Umbilical cord (tissue), 2 donors: ENCODE results near the gene METTL4. TPM values are rescaled to one million over a fixed set of nuclear protein-coding genes. Genes with fewer than 3 reads are reported as not detected.
A peak's percentile ranks its signal among the peaks of the same experiment; 100 is the strongest.

Experiments used
- DNase-seq: peaks from one replicate; pipeline ENCODE4 v3.0.0-alpha.2; 2015; ENCODE audit warnings: low spot score
- total RNA-seq: library from RNA; depleted of rRNA; stranded (reverse); fragments of >200 nt; gene quantifications from one replicate; pipeline ENCODE4 v1.2.3, GENCODE V29; 2014; ENCODE audit warnings: low replicate concordance; ENCODE audit not compliant: insufficient read depth

Gene METTL4
- total RNA-seq, 1 donor from 2014 or later: 12.5 TPM

DNA sequence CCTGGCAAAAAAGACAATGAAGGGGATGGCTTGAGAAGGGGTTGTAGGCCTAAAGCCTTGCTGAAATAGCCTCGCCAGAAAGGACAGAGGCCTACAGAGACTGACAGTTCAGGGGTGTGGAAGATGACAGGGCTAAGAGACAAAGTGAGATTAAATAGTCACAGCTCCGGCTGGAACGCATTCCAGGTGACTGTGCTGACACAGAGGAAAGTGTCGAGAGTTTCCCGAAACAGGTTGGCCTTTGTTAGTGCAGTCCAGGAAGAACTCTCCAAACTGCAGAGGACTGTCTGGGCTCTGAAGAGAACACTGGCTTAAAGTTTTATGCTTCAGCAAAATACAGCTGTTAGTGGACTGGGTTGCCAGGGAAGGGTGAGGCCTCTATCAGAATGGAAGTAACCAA, 52.8 kb downstream of the METTL4 start:
- DNase-seq: peak; percentile 13

DNA sequence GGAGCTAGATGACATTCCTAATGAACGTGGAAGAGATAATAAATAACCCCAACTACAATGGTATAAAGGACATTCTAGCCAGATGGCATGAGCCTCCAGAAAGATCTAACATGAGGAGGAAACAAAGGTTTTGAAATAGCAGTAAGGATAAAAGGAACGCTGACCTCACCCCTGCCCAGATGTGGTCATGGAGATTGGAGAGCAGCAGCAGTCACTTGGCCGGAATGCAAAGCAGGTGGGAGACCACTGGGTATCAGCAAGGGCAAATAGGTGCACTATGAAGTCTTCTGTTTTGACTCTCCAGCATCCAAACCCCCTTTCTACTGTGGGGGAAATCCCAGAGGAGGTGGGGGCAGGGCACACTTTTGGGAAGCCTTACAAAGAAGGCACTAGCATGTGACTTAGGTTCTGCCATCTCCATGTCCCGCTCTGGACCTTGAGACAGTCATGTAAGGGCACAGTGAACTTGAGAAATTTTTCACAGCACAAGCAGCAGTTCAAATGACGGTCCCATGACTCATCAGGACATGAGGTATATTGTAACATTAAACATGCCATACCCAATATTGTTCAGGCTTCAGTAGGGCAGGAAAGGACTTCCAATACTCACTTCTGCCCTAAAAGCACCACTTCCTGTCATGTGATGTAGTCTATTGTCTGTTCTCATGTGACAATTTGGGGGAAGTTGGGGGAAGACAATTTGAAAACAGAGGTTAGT, 55.2 kb downstream of the METTL4 start:
- DNase-seq: peak; percentile 25

DNA sequence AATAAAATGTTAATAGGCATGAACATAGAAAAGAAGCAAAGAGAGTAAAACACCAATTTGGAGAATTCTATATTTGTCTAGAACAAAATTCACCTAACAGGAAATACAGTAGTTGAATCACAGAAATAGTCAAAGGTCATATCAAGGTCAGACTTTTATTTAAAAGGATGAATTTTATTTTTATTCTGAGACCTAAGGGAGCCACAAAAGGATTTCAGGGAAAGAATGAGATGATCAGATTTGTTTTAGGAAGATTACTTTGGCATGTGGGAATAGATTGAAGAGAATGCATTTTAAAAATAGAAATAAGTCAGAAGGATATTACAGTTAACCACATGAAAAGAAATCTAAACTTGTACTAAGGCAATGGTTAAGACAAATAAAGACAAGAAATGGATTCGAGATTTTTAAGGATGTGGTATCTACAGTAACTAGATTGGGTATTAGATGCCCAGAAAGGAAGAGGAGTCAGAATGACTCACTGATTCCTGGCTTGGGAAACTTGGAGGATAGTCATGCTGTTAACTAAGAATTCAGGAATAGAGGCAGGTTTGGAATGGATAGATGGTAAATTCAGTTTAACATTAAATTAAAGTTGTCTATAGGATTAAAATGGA, 56.0 kb downstream of the METTL4 start:
- DNase-seq: peak; percentile 59

DNA sequence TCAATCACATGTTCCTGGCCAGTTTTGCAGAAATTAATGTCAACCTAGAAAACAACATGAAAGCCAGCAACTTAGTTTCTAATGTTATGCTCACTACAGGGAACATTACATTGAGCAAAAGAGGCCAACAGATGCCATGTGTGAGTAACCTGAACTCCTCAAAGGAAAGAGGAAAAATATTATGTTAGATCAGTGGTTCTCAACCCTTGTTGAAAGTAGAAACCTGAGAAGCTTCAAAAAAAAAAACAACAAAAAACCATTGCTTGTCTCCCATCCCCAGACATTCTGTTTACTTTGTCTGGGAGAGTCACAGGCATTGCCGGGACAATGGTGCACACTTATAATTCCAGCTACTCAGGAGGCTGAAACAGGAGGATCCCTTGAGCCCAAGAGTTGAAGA, 57.7 kb downstream of the METTL4 start:
- no peak for DNase-seq

DNA sequence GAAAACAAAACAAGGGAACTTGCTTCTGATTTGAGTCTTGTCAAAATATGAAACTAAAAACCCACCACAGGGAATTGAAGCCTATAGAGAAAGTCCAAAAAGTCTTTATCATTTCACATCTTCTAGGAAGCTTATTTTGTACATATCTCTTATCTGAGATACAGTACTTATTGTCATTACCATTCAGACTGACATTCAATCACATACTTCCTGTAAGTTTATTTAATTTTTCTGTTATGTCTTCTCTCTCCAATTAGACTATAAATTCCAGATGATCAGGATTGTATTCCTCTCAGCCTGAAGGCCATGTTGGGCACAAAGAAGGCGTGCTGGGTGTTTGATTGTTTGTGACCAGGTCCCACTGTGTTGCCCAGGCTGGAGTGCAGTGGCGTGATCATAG, 59.2 kb downstream of the METTL4 start:
- no peak for DNase-seq

DNA sequence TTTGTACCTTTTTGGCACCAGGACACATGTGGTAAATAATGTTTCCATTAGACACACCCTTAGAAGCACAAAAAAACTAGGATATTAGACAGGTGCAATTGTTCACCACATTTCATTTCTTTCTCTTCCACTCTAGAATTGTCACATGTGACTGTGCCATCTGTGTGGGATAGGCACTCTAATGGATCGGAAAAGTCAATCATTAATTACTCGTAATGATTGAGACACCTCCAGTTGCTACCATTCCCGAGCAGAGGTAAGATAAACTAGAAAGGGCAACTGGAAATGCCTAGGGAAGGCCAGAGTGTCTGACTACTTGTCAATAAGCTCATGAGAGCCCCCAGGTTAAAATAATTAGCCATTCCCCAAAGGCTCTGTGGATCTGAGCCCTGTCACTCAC, 59.9 kb downstream of the METTL4 start:
- DNase-seq: no peak

DNA sequence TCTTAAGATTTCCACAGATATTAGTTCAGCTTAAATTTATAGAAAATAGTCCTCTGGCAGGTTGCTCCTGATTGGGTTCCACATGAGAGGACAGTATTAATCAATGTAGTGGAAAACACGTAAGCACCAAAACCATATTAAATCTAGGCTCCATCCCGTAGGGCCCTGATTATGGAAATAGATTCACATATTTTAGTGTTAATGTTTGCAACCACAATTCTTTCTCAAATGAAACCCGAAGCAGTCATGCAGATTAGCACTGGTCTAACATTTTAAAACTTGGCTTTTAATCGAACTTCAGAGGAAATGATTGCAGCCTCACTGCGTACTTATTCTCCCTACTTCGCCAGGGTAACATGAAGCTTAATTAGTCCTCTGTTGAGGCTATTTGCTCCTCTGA, 60.9 kb downstream of the METTL4 start:
- no peak for DNase-seq

DNA sequence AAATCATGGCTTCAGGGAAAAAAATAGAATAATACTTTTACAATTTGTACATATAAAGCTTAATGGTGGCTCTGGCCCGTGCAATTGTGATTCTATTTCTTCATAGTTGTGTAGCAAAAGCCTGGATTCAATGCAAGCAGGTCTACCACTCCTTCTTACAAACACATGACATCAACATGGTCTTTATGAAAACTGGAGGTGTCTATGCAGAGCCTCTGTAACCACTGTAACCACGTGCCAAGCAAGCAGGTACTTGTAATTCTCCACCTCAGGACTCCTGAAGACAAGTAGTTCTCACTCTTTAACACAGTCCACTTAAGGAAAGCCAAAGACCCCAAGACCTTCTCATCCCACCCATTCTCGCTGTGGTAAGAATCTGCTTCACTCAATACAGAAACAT, 62.6 kb downstream of the METTL4 start:
- DNase-seq: no peak

DNA sequence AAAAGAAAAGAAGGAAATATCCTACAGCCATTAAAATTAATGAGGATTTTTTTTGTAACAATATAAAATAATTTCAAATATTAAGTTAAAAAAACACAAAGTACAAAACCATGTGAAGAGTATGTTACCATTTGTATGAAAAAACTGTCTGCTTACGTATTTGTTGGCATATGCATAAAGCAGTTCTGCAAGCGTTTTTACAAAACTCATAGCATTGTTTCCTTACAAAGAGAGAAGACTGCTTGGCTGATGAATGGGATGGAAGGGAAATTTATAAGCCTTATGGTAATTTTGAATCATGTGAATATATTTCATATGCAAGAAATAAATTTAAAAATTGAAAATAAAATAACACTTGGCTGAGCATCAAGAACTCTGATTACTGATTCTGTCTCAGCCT, 63.1 kb downstream of the METTL4 start:
- DNase-seq: no peak

DNA sequence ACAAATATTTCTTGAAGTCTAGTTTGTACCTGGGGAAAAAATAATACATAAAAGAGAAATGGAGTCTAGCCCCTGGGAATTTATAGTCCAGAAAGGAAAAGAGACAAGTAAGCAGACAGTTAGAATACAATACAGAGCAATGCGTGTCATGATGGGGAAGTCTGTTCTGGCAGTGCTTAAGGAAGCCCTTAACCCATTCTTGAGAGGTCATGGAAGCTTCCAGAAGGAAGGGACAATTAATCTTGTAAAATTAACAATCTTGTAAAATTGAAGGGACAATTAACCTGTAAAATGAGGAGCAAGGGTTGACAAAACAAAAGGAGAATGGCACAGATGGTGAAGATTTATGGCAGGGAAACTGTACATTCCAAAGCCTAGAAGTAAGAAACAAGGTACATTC, 66.7 kb downstream of the METTL4 start:
- no peak for DNase-seq

DNA sequence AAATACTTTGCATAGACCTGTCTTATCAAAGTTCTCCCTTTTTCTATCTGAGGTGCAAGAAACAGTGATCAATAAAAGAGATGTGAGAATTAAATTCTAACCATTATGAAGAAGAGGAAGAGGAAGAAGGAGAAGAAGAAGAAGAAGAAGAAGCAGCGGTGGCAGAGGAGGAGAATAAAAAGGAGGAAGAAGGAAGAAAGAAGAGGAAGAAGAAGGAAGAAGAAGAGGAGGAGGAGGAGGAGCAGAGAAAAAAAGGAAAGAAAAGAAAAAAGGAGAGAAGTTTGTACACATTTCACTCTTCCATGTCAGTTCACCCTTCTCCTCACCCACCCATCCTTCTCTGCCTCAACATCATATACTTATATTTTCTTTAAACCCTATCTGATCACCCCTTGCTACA, 68.4 kb downstream of the METTL4 start:
- DNase-seq: no peak

DNA sequence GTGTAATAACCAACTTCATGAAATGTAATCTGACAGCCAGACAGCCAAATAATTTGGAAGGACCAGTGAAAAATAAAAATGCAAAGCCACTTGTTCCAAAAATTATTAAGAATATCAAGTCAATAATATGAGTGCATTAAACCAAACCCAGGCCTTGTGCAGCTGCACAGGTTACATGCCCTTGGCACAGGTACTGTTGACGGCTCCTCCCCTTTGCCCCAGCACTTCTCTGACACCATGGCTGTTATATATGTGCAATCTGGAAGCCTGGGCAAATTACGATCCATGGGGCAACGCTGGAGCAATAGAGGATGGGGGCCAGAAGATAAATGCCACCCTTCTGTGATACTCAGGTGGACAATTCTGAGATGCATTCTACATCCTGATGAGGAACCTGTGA, 68.9 kb downstream of the METTL4 start:
- no peak for DNase-seq

DNA sequence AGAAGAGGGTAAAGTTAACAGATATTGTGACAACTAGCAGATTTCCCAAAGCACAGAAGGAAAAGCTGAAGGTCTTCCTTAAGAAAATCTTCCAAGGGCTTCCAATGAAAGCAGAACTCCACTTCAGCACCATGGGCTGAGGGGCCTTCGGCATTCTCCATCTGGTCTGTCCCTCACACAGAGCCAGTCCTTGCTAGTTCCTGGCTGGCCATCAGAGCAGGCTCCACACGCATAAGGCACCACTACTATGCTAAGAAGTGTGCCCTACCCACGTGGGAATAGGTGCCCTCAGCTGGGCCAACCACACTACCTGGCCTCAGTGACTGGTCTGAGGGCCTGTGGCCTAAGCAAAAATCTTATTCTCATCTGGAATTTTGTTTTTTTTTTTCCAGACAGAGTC, 73.5 kb downstream of the METTL4 start:
- DNase-seq: no peak

DNA sequence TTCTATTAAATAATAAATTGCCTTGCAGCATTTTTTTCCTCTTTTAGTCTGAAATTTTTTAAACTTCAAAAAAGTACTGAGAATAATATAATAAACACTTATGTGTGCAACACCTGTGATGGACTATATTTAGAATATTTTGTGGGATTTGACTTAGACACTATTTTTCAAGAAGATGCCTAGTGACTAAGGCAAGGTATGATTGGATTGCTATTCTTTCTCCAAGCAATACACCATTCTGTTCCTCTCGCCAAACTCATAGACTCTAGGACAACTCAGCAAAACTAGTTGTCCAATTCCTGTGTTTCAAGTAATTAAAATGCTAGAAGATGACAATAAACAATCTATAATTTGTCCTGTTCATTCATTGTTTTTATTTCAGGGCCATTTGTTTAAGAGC, 75.9 kb downstream of the METTL4 start:
- no peak for DNase-seq

DNA sequence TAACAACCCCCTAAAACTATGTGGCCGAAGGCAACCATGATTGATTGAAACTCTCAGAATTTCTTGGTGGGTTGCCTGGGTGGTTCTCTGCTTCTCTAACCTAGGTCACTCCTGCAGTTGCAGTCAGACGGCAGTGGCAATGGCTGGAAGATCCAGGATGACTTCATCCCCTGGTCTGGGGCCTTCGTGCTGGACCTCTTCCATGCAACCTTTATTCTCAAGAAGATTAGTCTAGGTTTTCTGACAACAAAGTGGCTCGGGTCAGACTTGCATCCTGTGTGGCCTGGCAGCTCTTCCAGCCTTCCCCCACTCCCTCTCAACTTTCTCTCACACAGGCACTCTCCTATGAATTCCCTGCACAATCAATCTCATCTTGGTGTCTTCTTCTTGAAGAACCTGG, 76.4 kb downstream of the METTL4 start:
- DNase-seq: no peak

Other genes with a start within 250 kb of the METTL4 start
- 6.3 TPM for gene NDC80, start 52 bp upstream of the METTL4 start, total RNA-seq
- gene SMCHD1, start 84.2 kb upstream of the METTL4 start, total RNA-seq: 165 TPM